Kidney tubule cell (primary cell): ENCODE data around the gene RCAN1.

Experiments
- DNase-seq: peaks from one replicate; pipeline ENCODE4 v3.0.0-alpha.2; 2018; ENCODE audit warnings: low spot score

RCAN1 gene

GRCh38 chr21:34614628-34615486 is at the start of gene RCAN1:
Gene RCAN1 (minus strand): TSS chr21:34615113. CDS start chr21:34615011, 102 bp downstream.
- peak; percentile 93 for DNase-seq

- DNase-seq: no peak
Observed at GRCh38 chr21:34661848-34662247, 46.9 kb upstream of the RCAN1 start.

GRCh38 chr21:34653522-34653921 is 38.6 kb upstream of the RCAN1 start:
- DNase-seq: no peak

- DNase-seq: no peak
Observed at GRCh38 chr21:34651642-34652041, 36.7 kb upstream of the RCAN1 start.

GRCh38 chr21:34650861-34651431 is 36.0 kb upstream of the RCAN1 start:
- no peak for DNase-seq

GRCh38 chr21:34649400-34649799 is 34.5 kb upstream of the RCAN1 start:
- DNase-seq: no peak

GRCh38 chr21:34648739-34649297 is 33.9 kb upstream of the RCAN1 start:
- DNase-seq: no peak

- DNase-seq: no peak
Observed at GRCh38 chr21:34647555-34647954, 32.6 kb upstream of the RCAN1 start.

- peak; percentile 33 for DNase-seq
Observed at GRCh38 chr21:34644825-34645224, 29.9 kb upstream of the RCAN1 start.

GRCh38 chr21:34642211-34643075 is 27.5 kb upstream of the RCAN1 start:
- peak; percentile 8 for DNase-seq

GRCh38 chr21:34640858-34641257 is 25.9 kb upstream of the RCAN1 start:
- peak; percentile 57 for DNase-seq

GRCh38 chr21:34639882-34640788 is 25.2 kb upstream of the RCAN1 start:
- no peak for DNase-seq

- no peak for DNase-seq
Observed at GRCh38 chr21:34639250-34639649, 24.3 kb upstream of the RCAN1 start.

- DNase-seq: no peak
Observed at GRCh38 chr21:34636961-34637360, 22.0 kb upstream of the RCAN1 start.

- no peak for DNase-seq
Observed at GRCh38 chr21:34635307-34635706, 20.4 kb upstream of the RCAN1 start.

GRCh38 chr21:34632498-34632897 is 17.6 kb upstream of the RCAN1 start:
- DNase-seq: no peak

GRCh38 chr21:34630536-34631143 is 15.7 kb upstream of the RCAN1 start:
- DNase-seq: peak; percentile 54

- no peak for DNase-seq
Observed at GRCh38 chr21:34626131-34626530, 11.2 kb upstream of the RCAN1 start.

GRCh38 chr21:34625030-34625593 is 10.2 kb upstream of the RCAN1 start:
- DNase-seq: no peak

- no peak for DNase-seq
Observed at GRCh38 chr21:34623516-34623915, 8.6 kb upstream of the RCAN1 start.
